Panc1 (cell line): ENCODE measurements around the gene PDIK1L. TPM values are rescaled to one million over a fixed set of nuclear protein-coding genes. Genes with fewer than 3 reads are reported as not detected.

ENCODE experiments used
- ATAC-seq: fragments of 200-7000 bp; cut with Tn5 transposase; 2 replicates; pipeline ENCODE4 v1.9.1; 2020; ENCODE audit warnings: mild to moderate bottlenecking, moderate library complexity
- BruUV-seq: library from RNA; stranded (reverse); fragments of 400-500 nt; replicated peaks from 2 replicates; lab custom pipeline; 2021; lab: Mats Ljungman, UMichigan
- CTCF ChIA-PET: fragments of 300-600 bp; sonication (Branson Sonifier 250); formaldehyde crosslinking; loops from one replicate; lab custom pipeline; 2022; ENCODE audit warnings: antibody characterized with exemption; lab: Charles Lee
- POLR2A ChIA-PET: fragments of 300-600 bp; sonication (Branson Sonifier 250); formaldehyde crosslinking; loops from one replicate; lab custom pipeline; 2022; ENCODE audit warnings: antibody characterized with exemption; lab: Charles Lee
- DNase-seq: peaks from one replicate; pipeline ENCODE4 v3.0.0-alpha.2; 2010; ENCODE audit warnings: low read depth, low spot score
- H3K27ac ChIP-seq: 2 replicates; pipeline ENCODE4 v1.5.1; 2011; ENCODE audit warnings: mild to moderate bottlenecking, low read length, inconsistent platforms
- H3K27me3 ChIP-seq: fragments of 200-500 bp; sonication (Bioruptor generic); 2 replicates; pipeline ENCODE4 v1.6.0; 2014; ENCODE audit warnings: low read length, inconsistent platforms; ENCODE audit not compliant: control insufficient read depth, insufficient read depth
- H3K36me3 ChIP-seq: fragments of 200-500 bp; sonication (Bioruptor generic); 2 replicates; pipeline ENCODE4 v1.5.1; 2014; ENCODE audit warnings: inconsistent platforms, mild to moderate bottlenecking, low read length, moderate library complexity; ENCODE audit not compliant: control insufficient read depth, insufficient read depth
- H3K4me1 ChIP-seq: 2 replicates; pipeline ENCODE4 v1.5.1; 2011; ENCODE audit warnings: inconsistent platforms, mild to moderate bottlenecking, low read length, moderate library complexity; ENCODE audit not compliant: control insufficient read depth, insufficient read depth
- H3K4me3 ChIP-seq, 2 experiments: 2 replicates each; pipeline ENCODE4 v1.5.1; 2011 to 2012; ENCODE audit warnings: low read depth in 2 of 2, low read length in 2 of 2, mild to moderate bottlenecking in 2 of 2, inconsistent platforms in 1 of 2, moderate library complexity in 1 of 2
- H3K9me3 ChIP-seq: fragments of 200-500 bp; sonication (Bioruptor generic); 2 replicates; pipeline ENCODE4 v1.5.1; 2014; ENCODE audit warnings: low read depth, mild to moderate bottlenecking, inconsistent platforms, low read length, moderate library complexity; ENCODE audit not compliant: control insufficient read depth, insufficient read depth
- POLR2AphosphoS5 ChIP-seq: IDR thresholded peaks from 2 replicates; pipeline ENCODE4 v1.6.1; 2012; ENCODE audit warnings: mild to moderate bottlenecking, low read depth, low read length, moderate library complexity
- SIN3A ChIP-seq: IDR thresholded peaks from 2 replicates; pipeline ENCODE4 v1.6.1; 2012; ENCODE audit warnings: low read depth, mild to moderate bottlenecking, low read length, moderate library complexity, borderline replicate concordance; ENCODE audit not compliant: insufficient read depth
- TCF7L2 ChIP-seq: IDR thresholded peaks from 2 replicates; pipeline ENCODE4 v1.6.1; 2011; ENCODE audit warnings: mild to moderate bottlenecking, low read depth, low read length, inconsistent platforms
- in situ Hi-C: cut with HindIII; loops from 2 replicates; pipeline ENCODE4 v1.10.0; 2016; ENCODE audit warnings: low sequenced_read_pairs, low pct_unique_long_range_greater_than_20kb
- intact Hi-C: fragments of 100-400 bp; cut with micrococcal nuclease; formaldehyde crosslinking; loops from one replicate; pipeline ENCODE4 v1.10.0; 2022; ENCODE audit not compliant: unreplicated experiment
- total RNA-seq: library from RNA; stranded (reverse); gene quantifications from one replicate; pipeline ENCODE4 v1.2.1, GENCODE V29; 2021; ENCODE audit not compliant: unreplicated experiment
- TF ChIP-seq, protein P1 (sequence below): fragments of 450-650 bp; IDR thresholded peaks from 2 replicates; pipeline ENCODE4 v1.5.1; 2017; ENCODE audit warnings: mild to moderate bottlenecking
- TF ChIP-seq, protein P2 (sequence below), 2 experiments: IDR thresholded peaks; 2 replicates each; pipeline ENCODE4 v1.6.1; 2011 to 2012; ENCODE audit warnings: low read depth in 2 of 2, control low read depth in 1 of 2, low read length in 1 of 2, mild to moderate bottlenecking in 1 of 2, moderate library complexity in 1 of 2; ENCODE audit not compliant: insufficient read depth in 1 of 2

PDIK1L gene
- total RNA-seq, 1 experiment from 2014 or later, result 8.0 TPM

DNA sequence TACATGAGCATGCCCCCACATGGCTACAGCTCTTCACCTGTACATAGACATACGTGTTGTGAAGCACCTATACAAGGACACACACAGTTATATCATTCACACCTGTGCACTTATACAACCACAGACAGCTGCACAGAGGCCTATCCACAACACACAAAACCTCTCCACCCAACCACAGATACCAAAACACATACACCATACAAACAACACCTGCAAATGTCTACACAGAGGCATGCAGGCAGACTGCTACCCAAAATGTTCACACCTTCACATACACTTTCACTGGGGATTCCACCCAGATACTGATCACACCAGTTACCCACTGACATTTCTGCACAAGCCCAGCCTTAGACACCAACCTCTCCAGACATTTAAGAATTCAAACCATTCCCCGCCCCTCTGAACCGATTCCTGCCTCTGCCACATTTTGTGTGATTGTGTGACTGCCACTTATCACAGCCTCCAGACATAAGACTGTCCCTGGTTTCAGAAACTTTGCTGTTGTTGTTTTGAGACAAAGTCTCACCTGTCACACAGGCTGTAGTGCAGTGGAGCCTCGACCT lies 55.2 kb downstream of the PDIK1L start:
- ChIA-PET POLR2A (no interaction called here), CTCF (no interaction called here)
- no peak for DNase-seq
- H3K36me3 ChIP-seq, result no peaks in the 10 kb centered on the region; the same call in 1 of the 2 replicates
- H3K27me3 ChIP-seq, result no peaks in the 10 kb centered on the region
- in situ Hi-C loops, result no loop called here
- no peak for TF ChIP-seq SIN3A
- TF ChIP-seq, protein P1, sequence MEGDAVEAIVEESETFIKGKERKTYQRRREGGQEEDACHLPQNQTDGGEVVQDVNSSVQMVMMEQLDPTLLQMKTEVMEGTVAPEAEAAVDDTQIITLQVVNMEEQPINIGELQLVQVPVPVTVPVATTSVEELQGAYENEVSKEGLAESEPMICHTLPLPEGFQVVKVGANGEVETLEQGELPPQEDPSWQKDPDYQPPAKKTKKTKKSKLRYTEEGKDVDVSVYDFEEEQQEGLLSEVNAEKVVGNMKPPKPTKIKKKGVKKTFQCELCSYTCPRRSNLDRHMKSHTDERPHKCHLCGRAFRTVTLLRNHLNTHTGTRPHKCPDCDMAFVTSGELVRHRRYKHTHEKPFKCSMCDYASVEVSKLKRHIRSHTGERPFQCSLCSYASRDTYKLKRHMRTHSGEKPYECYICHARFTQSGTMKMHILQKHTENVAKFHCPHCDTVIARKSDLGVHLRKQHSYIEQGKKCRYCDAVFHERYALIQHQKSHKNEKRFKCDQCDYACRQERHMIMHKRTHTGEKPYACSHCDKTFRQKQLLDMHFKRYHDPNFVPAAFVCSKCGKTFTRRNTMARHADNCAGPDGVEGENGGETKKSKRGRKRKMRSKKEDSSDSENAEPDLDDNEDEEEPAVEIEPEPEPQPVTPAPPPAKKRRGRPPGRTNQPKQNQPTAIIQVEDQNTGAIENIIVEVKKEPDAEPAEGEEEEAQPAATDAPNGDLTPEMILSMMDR, result no peak
- no peak overlapping the region for H3K27ac ChIP-seq
- H3K4me1 ChIP-seq, result peaks cover 17% of the 10 kb centered on the region
- intact Hi-C loops, result no loop called here
- no peaks in the 10 kb centered on the region for H3K9me3 ChIP-seq
- ATAC-seq, result no peak
- no peak overlapping the region for H3K4me3 ChIP-seq
- no TSS peak for BruUV-seq

DNA sequence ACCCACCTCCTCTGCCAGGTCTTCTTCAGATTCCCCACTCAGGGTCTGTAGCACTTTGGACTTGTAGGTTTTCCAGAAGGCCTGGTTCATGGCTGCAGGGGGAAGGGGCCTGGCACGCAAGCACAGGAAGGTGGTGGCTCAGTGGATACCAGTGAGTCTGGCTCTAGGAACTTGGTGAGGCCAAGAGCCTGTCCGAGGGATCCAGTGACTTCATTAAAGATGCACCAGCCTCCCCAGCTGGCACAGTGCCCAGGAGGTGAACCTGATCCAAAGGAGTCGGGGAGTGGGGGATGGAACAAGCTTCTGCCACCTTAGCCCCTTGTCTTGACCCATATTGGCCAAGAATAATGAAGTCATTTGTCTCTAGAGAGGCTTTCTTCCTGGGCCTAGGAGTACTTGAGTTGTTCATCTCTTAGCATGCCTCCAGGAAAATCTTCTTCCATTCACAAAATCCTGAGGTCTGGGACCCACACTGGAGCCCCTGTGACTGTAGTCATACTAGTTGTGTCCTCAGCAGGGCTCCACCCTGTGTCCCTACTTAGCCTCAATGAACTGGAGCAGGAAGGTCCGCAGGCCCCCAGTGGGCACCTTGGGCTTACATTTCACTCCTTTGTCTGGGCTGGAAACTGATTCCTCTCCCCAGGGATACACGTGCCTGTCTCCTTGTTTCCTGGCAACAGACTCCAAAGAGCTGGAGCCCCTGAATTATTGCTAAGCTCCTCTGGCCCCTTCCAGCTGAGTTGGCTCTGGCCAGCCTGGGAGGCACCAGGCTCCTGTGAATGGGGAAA lies 57.0 kb downstream of the PDIK1L start, which contains the start of gene C1orf232:
Gene C1orf232 (minus strand): TSS at position 554 of the 788 bp plus-strand sequence. CDS start 464 bp downstream, at position 90.
- peaks cover 17% of the 10 kb centered on the region for H3K4me1 ChIP-seq
- BruUV-seq, result no TSS peak
- peak within 1 kb of the TSS; percentile 93 for H3K27ac ChIP-seq
- DNase-seq, result no peak
- no peak for TF ChIP-seq TCF7L2
- TF ChIP-seq POLR2AphosphoS5, result no peak
- TF ChIP-seq, protein P1, result no peak
- no peak for TF ChIP-seq SIN3A
- TF ChIP-seq, protein P2, sequence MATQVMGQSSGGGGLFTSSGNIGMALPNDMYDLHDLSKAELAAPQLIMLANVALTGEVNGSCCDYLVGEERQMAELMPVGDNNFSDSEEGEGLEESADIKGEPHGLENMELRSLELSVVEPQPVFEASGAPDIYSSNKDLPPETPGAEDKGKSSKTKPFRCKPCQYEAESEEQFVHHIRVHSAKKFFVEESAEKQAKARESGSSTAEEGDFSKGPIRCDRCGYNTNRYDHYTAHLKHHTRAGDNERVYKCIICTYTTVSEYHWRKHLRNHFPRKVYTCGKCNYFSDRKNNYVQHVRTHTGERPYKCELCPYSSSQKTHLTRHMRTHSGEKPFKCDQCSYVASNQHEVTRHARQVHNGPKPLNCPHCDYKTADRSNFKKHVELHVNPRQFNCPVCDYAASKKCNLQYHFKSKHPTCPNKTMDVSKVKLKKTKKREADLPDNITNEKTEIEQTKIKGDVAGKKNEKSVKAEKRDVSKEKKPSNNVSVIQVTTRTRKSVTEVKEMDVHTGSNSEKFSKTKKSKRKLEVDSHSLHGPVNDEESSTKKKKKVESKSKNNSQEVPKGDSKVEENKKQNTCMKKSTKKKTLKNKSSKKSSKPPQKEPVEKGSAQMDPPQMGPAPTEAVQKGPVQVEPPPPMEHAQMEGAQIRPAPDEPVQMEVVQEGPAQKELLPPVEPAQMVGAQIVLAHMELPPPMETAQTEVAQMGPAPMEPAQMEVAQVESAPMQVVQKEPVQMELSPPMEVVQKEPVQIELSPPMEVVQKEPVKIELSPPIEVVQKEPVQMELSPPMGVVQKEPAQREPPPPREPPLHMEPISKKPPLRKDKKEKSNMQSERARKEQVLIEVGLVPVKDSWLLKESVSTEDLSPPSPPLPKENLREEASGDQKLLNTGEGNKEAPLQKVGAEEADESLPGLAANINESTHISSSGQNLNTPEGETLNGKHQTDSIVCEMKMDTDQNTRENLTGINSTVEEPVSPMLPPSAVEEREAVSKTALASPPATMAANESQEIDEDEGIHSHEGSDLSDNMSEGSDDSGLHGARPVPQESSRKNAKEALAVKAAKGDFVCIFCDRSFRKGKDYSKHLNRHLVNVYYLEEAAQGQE (IDR thresholded peaks at IDR 0.05; ENCODE audit: insufficient read depth in 1 of 2, low read depth in 2 of 2, low read length in 1 of 2), result no peak
- no peak for ATAC-seq
- no peaks in the 10 kb centered on the region for H3K27me3 ChIP-seq
- H3K4me3 ChIP-seq, result peak within 1 kb of the TSS; percentile 87 to 95
- intact Hi-C loops (no loop called here), in situ Hi-C loops (no loop called here)
- ChIA-PET CTCF (interaction anchor here (0.6 to 1.8 kb wide), 2 partner anchors 66 to 160 kb away, joined by 5 to 10 read pairs; partner anchors contain the start of gene CEP85), POLR2A (no interaction called here)
- no peaks in the 10 kb centered on the region; the same call in 1 of the 2 replicates for H3K36me3 ChIP-seq
- H3K9me3 ChIP-seq, result no peaks in the 10 kb centered on the region
